ENCODE results near the gene ANKRD39. TPM values are rescaled to one million over a fixed set of nuclear protein-coding genes. Genes with fewer than 3 reads are reported as not detected.
"Not testable (repeated sequence)": the region's sequence is repeated elsewhere in the genome, so short reads cannot be mapped to it uniquely, and the experiment has no call there.

Gene ANKRD39
- total RNA-seq, 2 experiments from 2014 or later = 31.3 to 31.6 TPM

DNA sequence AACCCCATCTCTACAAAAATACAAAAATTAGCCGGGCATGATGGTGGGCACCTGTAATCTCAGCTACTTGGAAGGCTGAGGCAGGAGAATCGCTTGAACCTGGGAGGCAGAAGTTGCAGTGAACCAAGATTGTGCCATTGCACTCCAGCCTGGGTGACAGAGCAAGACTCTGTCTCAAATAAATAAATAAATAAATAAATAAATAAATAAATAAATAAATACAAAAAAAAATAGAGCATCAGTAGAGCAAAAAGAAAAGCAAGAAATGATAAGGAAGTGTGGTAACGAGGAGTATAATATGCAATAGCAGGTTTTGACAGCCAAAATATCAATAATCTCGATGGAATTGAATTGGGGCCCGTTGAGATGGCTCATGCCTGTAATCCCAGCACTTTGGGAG lies 31.7 kb upstream of the ANKRD39 start:
- POLR2A ChIA-PET = not testable (repeated sequence)
- CTCF ChIA-PET = interaction anchor here (1.1 kb wide), 1 partner anchor 44 kb away, joined by 3 read pairs; no protein-coding TSS in a partner anchor

DNA sequence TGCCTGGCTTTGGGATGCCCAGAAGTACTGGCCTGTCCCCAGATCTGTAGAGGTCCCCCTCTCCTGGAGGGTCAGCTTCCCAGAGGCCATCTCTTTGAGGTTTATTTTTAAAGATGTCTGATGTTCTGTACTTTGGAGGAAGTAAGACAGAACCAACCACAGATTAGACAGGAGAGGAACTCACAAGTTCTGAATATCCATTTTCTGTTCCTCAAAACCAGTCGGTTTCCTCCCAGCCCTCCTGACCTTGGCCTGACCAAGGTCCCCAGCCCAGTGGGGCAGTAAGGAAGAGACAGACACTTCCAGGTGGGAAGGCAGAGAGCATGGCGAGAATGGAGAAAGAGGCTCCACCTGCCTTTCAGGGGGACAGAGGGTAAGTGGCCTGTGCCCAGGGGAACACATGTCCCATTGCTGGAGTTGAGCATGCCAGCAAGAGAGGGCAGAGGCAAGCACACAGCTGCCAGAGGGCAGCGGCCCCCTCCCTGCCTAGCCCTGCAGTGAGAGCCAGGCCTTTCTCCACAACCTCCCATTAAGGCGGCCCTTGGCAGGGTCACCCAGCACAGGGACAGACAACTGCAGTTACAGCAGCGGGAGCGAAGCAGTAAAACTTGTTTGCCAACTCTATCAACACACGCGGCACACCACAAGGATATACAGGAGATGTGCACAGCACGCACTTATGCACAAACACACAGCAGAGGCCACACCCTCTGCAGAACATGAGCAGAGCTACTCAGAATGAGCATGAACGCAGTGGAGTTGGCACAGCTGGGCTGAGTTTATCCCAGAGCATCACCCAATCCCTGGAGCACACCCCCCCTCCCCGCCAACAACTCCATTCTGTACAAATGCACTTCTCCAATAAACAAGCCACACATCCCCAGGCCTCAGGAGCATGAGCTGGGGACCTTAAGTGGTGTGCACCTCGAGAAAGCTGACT lies 30.5 kb upstream of the ANKRD39 start:
- ChIA-PET CTCF (interaction anchor here (0.7 to 1.1 kb wide), 2 partner anchors 31 to 45 kb away, joined by 3 read pairs; partner anchors contain the start of gene ANKRD39), POLR2A (no interaction called here)

DNA sequence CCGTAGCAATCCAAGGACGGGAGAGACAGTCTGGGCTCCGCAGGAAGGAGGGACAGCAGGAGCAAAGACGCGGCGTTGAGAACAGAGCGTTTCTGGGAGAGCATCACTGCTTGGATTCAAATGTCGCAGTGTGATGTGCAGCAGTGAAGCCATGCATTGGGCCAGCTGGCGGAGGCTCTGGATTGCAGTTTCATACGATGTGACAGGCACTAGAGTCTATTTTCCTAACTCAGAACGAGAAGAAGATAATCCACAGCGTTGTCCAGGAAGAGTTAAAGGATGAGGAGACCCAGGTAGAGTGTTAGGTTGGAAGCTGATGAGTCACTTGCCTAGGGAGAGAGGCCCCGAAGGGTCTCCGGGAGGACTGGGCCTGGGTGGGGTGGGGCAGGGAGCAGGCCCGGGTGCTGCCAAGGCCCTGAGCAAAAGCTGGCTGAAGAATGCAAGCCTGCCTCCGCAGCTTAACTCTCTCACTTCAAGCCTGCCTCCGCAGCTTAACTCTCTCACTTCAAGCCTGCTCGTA lies 29.7 kb upstream of the ANKRD39 start:
- POLR2A ChIA-PET = no interaction called here
- CTCF ChIA-PET = no interaction called here

DNA sequence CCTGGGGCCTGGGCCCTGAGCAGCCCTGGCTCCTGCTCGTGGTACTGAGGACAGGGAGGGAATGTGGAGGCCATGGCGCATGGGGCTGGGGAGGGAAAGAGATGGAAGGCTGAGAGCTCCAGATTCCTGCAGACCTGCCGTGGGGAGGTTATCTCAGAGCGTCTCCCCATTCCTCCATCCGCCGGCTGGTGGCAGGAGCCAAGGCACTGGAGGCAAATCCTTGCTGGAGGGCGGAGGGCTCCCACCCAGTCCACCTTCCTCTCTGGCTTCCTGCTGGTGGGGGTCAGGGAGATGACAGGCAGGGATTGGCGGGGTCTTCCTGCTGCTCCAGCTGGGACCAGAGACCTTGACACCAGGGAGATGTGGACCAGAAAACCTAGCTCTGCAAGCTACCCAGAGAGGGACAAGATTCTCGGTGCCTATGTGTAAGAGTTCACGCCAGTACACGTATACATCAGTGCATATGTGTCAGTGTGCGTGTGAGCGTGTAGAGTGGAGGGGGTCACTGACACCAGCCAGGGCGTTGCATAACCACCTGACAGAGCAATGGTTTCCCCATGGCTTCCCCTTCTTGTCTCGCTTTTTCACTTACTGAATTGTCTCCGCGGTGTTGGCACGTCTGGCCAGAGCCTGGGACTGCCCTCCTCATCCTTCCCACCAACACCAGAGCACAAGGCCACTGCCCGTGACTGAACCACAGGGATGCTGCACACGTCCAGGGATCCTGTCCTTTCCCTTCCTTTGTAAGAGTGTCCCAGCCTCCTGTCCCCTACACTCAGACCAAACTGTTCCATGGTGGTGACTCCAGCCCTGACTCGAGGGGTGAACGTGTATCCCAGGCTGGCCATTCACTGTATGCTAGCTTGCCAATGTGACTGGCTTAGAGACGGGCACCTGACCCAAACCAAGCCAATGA lies 27.9 kb upstream of the ANKRD39 start:
- POLR2A ChIA-PET = no interaction called here
- CTCF ChIA-PET = no interaction called here

DNA sequence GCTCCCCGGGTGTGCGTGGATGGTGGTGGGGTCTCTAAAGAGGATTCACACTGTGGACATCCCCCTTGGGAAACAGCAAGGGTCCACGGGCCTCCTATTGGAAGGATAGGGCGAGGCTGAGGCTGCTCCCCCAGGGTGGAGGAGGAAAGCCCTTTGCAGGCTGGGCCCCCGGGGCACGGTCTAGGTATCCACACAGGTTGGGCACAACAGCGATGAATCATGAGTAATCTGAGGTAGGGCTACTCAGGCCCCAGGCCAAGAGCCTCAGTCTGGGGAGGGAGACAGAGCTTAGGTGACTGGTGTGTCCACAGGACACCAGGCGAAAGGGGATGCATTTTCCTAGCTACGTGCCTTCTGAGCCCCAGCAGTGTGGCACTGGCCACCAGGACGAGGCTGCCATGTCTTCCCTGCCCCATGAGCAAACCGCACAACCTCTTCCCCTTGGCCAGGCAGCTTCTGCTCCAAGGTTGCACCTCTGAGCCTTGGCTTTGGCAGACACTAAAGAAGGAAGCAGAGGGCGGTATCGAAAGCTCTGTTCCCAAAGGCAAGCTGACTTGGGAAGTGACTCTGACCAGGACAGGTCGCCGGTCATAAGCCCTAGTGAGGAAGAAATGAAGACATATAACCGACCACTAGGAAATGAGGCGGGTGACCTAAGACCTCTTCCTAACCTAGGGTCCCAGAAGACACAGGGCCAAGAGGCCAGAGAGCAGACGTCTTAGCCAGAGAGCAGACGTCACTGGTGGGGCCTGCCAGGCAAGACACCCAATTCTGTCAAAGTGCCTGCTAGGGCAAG lies 26.7 kb upstream of the ANKRD39 start:
- ChIA-PET CTCF (interaction anchor here (1.2 kb wide), 1 partner anchor 13 kb away, joined by 3 read pairs; no protein-coding TSS in a partner anchor), POLR2A (no interaction called here)

DNA sequence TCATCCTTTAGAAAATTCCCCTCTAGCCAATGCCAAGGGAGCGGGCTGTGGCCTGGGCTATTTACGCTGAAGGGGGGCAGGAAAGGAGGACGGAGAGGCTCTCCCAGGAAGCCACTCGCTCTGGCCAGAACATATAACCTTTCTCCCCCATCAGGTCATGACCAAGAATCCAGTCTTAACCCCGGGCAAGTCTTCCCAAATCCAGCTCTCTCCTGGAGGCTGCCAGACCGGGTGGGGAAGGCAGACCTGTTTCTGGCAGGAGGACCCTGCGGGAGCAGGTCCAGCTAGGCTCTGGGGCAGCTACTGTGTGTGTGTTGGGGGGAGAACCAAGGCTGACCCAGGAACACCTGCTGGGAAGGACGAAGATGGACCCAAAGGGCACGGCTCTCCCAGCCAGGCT lies 25.5 kb upstream of the ANKRD39 start:
- ChIA-PET CTCF (interaction anchor here (1.2 kb wide), 1 partner anchor 12 kb away, joined by 3 read pairs; no protein-coding TSS in a partner anchor), POLR2A (no interaction called here)

DNA sequence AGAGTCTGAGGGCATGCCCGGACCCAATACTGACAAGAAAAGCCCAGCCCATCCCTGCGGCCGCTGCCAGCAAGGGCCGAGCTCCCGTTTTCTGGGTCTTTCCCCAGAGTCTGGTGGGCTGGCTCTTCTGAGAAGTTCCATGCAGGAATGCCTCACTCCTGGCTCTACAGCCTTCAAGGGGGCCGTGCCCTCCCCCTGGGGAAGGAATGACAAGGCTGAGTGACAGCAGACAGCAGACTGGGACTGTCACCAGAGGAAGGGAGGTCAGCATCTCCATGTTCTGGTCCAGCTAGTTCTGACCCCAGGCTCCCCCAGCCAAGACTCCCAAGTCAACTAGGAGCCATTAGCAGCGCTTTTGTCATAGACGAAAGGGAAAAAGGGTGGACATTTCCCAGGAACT lies 25.1 kb upstream of the ANKRD39 start:
- POLR2A ChIA-PET = no interaction called here
- CTCF ChIA-PET = interaction anchor here (1.2 kb wide), 1 partner anchor 11 kb away, joined by 3 read pairs; no protein-coding TSS in a partner anchor

DNA sequence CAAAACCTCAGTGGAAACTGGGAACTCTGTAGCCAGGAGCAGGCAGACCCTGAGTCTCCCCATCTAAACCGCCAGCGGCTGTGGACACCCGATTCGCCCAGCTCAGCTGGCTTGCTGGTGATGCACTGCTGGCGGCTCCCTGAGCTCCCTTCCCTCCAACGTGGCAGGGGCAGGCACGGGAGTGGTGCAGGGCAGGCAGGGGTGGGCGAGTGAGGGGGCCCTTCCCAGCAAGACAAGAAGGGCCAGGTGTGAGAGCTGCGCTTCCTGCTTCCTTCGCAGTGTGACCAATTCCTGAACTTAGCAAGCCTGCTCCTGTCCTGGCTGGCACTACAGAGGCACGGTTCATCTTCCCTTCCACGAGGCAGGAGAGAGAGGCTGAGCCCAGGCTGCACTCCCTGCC lies 24.4 kb upstream of the ANKRD39 start:
- ChIA-PET CTCF (interaction anchor here (0.9 kb wide), 1 partner anchor 25 kb away, joined by 3 read pairs; the partner anchor contains the start of gene ANKRD39), POLR2A (no interaction called here)

DNA sequence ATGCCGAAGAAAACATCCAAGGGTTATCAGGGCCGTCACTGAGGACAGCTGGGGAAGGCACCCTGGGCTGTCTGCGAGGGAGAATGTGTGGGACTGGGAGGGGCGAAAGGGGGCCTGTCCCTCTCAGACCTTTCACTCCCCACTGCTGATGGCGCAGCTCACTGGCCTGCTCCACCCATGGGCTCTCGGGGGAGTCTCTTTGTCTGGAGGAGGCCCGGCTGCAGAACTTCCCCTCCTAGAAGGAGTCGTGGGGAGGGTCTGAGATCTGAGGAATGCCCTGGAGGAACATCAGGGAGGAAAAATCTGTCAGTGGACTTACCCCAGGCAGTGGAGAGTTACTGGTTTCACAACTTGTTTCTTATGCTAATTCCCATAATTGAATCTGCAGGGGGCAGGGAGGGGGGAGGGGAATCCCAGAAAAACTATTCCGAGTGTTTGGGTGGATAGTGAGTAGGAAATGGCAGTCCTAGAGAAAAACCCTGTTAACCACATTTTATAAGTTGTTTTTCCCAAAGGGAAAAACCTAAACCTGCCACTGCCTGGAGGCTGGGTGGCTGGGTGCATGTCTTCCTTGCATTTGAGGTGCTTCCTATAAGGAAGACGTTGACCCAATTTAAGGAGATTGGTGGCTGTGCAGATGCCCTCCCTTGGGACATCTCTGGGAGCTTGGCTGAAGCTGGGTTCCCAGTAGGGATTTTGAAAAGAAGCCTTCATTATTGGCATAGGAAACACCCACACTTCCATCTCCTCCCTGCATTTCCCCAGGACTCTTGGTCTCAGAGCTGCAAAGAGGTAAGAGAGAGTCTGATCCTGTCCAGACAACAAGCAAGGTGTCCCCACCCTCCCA lies 23.8 kb upstream of the ANKRD39 start:
- CTCF ChIA-PET = interaction anchor here (0.9 kb wide), 1 partner anchor 24 kb away, joined by 3 read pairs; the partner anchor contains the start of gene ANKRD39
- POLR2A ChIA-PET = interaction anchor here (0.6 kb wide), 1 partner anchor 17 kb away, joined by 4 read pairs; no protein-coding TSS in a partner anchor

DNA sequence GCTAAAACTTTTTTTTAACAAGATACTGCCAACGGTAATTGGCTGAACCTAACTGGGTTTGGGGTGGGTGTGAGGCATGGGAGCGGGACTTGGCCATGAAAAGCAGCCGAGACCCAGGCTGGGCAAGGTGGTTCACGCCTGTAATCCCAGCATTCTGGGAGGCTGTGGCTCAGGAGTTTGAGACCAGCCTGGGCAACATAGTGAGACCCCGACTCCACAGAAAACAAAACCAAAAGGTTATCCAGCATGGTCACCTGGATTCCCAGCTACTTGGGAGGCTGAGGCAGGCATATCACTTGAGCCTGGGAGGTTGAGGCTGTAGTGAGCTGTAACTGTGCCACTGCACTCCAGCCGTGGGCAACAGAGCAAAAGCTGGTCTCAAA lies 23.1 kb upstream of the ANKRD39 start:
- ChIA-PET POLR2A (interaction anchor here (0.6 kb wide), 1 partner anchor 17 kb away, joined by 4 read pairs; no protein-coding TSS in a partner anchor), CTCF (no interaction called here)

DNA sequence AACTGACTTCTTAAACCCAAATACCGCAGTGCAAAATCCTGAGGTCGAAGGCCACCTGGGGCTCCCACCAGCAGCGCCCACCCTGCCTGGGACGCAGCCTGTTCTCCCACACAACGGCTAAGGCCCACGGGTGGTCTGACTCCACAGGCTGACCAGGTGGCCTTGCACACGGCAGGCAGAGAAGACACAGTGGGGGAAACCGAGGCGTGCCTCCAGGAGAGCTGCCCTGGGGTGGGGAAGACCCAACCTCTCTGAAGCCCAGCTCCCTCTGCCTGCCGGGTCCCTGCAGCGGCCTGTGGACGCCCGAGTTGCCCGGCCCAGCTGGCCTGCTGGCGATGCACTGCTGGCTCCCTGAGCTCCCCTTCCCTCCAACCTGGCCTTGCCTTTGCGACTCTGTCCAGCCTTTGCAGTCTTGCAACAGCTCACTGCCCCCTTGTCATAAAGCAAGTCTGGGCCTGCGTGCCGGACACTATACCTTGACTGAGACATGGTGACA lies 21.8 kb upstream of the ANKRD39 start:
- CTCF ChIA-PET = interaction anchor here (0.8 kb wide), 1 partner anchor 74 kb away, joined by 3 read pairs; no protein-coding TSS in a partner anchor
- POLR2A ChIA-PET = no interaction called here

DNA sequence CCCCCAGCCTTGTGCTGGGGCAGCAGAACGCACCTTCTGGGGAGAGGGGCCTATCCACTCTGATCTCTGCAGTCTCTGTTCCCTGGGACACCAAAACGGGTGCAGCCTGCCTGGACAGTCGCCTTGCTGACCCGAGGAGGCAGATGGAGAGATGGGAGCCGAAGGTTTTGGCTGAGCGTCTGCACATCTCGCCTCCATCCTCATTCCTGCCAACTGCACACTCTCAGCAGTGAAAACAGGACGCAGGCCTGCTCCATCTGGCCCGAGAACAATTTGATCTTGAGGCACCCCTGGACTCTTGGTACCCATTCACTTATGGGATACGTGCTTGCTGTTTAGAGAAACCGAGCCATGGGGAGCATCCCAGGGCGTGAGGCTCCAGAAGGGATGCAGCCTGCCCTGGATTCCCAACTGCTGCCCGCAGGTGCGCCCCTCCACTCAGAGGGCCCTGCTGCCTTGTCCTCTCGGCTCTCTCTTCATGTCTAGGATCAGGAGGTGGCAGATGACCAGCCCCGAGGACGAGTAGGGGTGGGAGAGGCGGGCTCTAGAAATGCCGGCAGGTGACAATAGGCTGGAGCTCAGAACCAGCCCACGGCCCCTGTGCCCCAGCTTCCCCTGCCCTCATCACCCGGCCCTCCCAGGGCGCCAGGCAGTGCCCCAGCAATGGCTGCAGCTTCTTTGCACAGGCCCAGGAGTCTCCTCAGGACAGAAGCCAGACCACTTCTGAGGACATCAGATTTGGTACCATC lies 21.2 kb upstream of the ANKRD39 start:
- POLR2A ChIA-PET = no interaction called here
- CTCF ChIA-PET = interaction anchor here (0.8 to 1.3 kb wide), 2 partner anchors 72 to 75 kb away, joined by 3 read pairs; no protein-coding TSS in a partner anchor

DNA sequence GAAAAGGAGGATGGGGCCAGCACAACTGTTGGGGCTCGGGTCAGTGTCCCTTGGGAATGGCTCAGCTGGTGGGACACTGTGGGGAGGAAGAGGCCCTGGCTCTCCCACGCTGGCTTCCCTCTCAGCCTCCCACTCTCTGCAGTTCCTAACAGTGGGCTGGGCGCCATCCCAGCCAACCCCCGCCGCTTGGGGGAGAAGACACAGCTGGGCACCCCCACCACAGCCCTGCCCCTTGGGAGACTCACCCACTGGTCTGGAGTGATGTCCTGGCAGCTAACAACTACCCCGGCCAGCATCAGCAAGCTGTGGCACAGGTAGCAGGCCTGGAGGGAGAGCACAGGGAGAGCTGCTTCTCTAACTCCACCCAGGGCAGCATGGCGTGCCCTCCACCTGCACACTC lies 20.4 kb upstream of the ANKRD39 start:
- ChIA-PET POLR2A (no interaction called here), CTCF (interaction anchor here (1.3 kb wide), 1 partner anchor 73 kb away, joined by 3 read pairs; no protein-coding TSS in a partner anchor)

DNA sequence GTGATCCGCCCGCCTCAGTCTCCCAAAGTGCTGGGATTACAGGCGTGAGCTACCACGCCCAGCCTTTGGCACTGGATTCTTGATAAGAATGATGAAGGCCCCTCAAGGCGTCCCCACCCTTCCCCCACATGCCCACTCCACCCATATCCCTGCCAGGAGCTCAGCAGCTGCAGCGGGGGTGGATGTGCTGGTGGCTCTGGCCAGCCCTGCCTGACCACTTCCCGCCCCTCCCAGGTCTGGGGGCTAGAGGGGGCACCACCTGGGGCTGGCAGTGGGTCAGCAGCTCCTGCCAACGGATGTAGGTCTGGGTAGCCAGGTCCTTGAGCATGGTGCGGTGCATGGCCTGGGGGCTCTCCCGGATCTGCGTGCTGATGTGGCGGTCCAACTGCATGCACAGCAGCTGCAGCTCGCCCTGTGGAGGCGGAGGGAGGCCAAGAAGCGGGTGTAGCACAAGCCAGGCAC lies 19.8 kb upstream of the ANKRD39 start:
- CTCF ChIA-PET = interaction anchor here (1.3 kb wide), 1 partner anchor 74 kb away, joined by 3 read pairs; no protein-coding TSS in a partner anchor
- POLR2A ChIA-PET = no interaction called here

DNA sequence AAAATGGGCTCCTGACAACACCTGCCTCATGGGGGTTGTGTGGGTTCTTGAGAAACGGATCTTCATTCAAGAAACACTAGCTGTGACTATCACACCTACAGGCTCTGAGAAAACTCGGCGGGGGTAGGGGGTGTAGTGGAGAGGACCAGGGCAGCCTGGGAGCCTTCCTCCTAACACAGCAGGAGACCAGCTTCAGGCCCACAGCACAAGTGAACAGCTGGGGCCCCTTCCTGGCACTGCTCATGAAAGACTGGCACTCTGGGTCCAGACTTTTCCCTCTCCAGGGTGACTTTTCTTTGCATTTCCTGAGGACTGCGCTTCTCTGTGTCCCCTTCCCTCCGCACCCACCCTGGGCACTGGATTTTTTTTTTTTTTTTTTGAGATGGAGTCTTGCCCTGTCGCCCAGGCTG lies 19.2 kb upstream of the ANKRD39 start:
- POLR2A ChIA-PET = no interaction called here
- CTCF ChIA-PET = interaction anchor here (0.7 kb wide), 1 partner anchor 44 kb away, joined by 3 read pairs; no protein-coding TSS in a partner anchor

DNA sequence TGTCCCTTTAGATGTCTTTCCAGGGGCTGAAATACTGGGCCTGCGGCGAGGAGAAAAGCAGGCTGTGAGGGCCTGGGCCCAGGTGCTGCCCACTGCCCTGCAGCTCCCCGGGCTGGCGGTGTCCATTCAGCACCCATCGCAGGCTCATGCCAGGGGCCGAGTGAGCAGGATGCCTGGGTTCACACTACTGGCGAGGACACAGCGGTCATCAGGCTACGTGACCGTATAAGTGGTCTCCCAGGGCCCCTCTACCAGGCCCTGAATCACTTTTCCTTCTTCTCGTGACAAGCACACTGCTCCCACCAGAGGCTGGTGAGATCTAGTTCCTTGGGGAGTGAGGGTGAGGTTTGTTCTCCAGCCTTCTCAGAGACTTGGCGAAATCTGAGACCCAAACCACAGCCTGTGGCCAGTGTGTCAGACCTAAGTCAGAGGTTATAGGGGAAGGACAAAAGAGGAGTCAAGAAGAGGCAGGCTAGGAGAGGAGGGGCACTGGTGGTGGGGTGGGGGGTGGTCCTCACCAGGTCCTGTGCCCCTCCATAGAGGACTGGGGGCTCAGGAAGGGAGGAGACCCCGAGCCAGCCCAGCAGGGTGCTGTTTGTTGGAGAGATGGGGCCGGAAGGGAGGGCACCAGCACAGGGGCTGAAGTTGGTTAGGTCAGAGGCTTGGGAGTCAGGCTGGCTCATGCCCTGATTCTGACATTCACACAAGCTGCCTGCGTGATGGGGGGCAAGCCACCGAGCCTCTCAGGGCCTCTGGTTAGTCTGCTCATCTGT lies 18.6 kb upstream of the ANKRD39 start:
- CTCF ChIA-PET = interaction anchor here (0.7 to 1.2 kb wide), 2 partner anchors 18 to 43 kb away, joined by 3 to 4 read pairs; no protein-coding TSS in a partner anchor
- POLR2A ChIA-PET = no interaction called here
